Measurements from ENCODE around the gene THSD4.

The THSD4 gene

DNA sequence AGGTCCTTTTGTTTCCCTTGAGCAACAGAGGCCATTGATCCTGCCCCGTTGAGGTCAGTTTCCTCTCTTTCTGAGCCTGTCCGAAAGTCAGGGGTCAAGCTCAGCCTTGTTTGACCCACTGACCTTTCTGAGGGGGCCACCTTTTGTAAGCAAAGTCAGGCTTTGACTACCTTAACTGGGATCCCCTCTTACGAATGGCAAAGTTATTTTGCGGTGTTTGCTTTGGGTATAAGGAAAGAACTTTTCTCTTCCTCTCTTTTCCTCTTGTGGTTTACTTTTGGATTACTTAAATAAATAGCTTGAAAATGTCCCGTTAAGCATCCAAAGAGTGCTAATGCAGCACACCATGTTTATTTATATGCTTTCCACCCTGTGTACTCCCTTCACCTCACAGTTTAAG, 340.6 kb downstream of the THSD4 start:
- DNase-seq (ENCODE audit: low read depth): no peak

GRCh38 chr15:71456362-71456761, 341.1 kb downstream of the THSD4 start:
- DNase-seq (ENCODE audit: low read depth): no peak

DNA sequence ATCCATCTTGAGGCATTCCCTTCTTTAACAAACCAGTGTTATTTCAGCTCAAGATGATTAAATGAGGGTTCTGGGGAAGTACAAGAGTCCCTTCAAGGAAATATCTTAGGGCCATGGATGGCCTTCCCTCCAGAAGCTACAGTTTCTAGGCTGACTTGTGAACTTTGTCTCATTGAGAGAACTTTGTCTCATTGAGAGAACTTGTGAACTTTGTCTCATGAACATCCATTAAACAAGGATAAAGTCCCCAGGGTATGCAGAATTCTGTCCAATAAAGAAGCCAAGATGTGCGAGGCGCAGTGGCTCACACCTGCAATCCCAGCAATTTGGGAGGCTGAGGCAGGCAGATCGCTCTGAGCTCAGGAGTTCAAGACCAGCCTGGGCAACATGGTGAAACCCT, 341.5 kb downstream of the THSD4 start:
- DNase-seq (ENCODE audit: low read depth): no peak

GRCh38 chr15:71458089-71458660, 342.9 kb downstream of the THSD4 start:
- DNase-seq (ENCODE audit: low read depth): no peak

DNA sequence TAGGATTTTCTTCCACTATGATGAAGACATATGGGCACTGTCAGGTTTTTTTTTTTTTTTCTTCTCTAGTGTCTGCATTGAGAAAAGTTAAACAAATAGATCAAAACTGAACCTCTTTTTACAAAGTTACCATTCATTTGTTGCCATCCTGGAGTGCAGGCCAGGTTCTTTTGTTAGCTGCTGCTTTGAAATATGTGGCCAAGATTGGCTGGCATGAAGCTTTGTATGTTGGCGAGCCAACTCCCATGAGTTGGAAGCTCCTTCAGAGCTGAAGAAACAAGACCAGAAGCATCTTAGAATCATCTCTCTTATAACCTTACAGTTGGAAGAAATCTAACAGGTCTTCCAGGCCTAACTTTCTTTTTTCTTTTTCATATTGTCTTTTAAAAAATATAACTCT, 346.5 kb downstream of the THSD4 start:
- no peak for DNase-seq (ENCODE audit: low read depth)

DNA sequence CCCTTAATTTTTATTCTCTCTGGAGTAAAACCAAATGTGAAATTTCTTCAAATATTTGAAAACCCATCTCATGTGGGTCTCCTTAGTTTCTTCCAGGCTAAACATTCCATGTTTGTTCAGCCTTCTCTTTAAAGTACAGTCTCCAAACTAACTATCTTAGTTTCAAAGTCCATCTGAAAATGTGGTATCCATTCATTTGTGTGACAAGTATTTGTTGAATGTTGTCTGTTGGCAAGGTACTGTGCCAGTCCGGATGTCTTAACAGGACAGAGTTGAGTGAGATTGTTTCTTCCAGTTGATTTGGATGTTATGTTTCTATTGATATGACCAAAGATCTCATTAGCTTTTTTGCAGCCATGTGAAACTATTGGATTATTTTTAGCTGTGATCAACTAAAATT, 347.4 kb downstream of the THSD4 start:
- DNase-seq (ENCODE audit: low read depth): no peak

- no peak for DNase-seq (ENCODE audit: low read depth)
Observed at GRCh38 chr15:71463156-71463665, 347.9 kb downstream of the THSD4 start.

GRCh38 chr15:71465131-71465955, 350.1 kb downstream of the THSD4 start:
- no peak for DNase-seq (ENCODE audit: low read depth)

DNA sequence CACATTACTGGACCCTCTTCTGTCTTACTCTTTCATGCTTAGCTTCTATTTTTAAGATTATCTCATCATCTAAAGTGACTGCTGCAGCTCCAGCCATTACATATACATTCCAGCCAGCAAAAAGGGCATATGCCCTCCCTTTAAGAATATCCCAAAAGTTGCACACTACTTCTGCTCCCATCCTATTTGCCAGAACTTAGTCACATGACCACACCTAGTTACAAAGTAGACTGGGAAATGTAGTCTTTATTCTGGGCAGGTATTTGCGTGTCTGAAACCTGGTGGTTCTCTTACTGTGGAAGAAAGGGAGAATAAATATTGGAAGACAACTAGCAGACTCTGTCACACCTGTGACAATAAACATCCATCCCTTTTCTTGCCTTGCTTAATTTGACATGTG, 353.4 kb downstream of the THSD4 start:
- DNase-seq (ENCODE audit: low read depth): no peak

DNA sequence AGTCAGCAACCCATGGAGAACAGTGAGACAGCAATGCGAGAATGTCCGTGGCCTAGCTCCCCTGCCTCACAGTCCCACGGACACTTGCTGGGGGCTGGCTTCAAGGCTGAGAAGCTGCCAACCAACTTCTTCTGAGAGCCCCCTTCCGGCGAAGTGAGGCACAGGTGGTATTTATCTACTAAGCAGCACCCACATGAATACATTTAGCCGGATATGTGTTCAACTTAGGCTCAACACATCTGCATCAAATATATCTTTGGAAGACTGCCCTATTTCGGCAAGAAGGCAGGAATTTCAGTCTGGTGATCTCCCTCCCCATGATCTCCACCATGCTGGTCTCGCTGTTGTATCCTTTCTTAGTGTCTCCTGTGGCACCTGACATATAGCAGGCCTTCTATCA, 354.1 kb downstream of the THSD4 start:
- DNase-seq (ENCODE audit: low read depth): no peak

DNA sequence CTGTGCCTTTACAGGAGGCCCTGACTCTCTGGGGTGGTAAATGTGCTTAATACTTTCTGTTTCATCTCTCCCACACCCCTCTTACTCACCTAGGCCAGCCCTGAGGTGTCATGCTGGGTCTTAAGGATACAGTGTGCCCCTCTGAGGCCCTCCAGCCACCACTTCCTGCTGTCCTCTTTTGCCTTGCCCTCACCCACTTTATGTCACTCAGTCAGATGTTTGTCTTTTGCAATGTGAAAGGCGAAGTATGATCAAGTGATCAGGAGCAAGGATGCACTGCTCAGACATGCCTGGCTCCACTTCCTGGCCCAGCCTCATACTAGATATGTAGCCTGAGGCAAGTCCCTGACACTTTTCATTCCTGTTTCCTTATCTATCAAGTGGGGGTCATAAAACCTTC, 356.1 kb downstream of the THSD4 start:
- DNase-seq (ENCODE audit: low read depth): no peak

DNA sequence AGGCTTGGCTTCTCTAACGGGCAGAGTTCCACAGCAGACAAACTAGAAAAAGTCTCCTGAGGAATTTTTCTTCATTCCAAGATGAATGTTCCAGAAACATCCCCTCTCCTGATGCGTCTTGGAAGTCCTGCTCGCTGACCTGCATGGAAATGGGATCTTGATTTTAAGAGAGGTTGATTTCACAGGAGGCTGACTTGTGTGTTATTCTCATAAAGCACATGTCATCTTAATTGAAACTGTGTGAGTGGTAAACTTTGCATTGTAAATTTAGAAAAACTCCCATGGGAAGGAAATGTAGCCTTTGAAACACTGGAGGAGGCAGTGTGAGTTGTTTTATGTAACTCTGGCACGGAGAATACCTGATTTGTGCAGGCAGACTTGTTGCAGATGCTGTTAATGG, 357.3 kb downstream of the THSD4 start:
- DNase-seq (ENCODE audit: low read depth): no peak

GRCh38 chr15:71473751-71474150, 358.5 kb downstream of the THSD4 start:
- DNase-seq (ENCODE audit: low read depth): no peak

- no peak for DNase-seq (ENCODE audit: low read depth)
Observed at GRCh38 chr15:71476823-71477222, 361.6 kb downstream of the THSD4 start.

DNA sequence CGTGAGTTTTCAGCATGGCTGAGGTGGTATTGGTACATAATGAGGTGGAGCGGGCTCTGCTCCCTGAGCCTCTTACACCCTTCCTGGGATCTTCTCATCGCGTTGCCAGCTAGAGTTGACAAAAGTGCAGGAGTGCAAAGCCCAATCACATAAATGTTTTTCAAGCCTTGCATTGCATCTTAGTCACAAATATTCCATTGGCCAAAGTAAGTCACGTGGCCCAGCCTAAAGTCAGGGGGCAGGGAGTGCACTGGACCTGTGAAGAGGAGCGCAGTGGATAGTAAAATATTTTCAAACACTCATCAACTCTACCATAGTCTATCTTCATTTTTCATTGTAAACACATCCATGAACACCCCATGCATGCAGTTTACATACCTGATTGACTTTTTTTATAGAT, 365.3 kb downstream of the THSD4 start:
- no peak for DNase-seq (ENCODE audit: low read depth)

- no peak for DNase-seq (ENCODE audit: low read depth)
Observed at GRCh38 chr15:71484080-71484479, 368.8 kb downstream of the THSD4 start.

- DNase-seq (ENCODE audit: low read depth): no peak
Observed at GRCh38 chr15:71485094-71485693, 369.9 kb downstream of the THSD4 start.

- DNase-seq (ENCODE audit: low read depth): no peak
Observed at GRCh38 chr15:71489570-71489969, 374.3 kb downstream of the THSD4 start.

DNA sequence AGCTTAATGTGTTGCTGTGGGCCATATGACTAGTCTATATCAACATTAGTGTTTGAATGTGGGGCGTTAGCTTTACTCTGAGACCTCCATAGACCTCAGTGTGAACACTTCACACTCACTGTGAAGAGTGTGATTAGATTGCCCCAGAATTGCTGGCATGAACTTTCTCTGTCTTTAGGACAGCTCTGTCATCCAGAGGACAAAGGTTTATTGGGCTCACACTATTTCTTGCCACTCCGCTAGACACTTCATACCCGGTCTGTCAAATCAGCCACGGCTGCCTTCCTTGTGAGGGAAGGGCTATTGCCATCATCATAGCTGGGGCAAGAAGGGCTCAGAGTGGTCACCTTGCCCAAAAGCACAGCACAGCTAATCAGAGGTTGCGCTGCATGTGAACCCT, 378.3 kb downstream of the THSD4 start:
- DNase-seq (ENCODE audit: low read depth): no peak

- DNase-seq (ENCODE audit: low read depth): no peak
Observed at GRCh38 chr15:71494563-71495397, 379.5 kb downstream of the THSD4 start.

DNA sequence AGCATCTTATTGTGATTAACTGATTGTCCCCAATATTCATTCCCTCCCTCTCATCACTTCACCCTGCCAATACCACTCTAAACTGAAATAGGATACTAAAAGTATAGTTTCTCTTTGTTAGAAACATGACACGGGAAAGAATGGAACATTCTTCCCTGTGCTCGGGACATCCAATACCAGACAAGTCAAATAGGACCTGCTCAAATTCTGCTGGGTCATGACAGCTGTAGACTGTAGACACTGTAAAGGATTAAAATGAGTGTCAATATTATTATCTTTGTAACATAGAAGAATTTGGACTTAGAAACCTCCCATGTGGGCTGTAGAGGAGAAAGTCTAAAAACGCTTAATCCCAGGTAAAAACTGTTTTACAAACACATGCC, 380.1 kb downstream of the THSD4 start:
- DNase-seq (ENCODE audit: low read depth): no peak

DNA sequence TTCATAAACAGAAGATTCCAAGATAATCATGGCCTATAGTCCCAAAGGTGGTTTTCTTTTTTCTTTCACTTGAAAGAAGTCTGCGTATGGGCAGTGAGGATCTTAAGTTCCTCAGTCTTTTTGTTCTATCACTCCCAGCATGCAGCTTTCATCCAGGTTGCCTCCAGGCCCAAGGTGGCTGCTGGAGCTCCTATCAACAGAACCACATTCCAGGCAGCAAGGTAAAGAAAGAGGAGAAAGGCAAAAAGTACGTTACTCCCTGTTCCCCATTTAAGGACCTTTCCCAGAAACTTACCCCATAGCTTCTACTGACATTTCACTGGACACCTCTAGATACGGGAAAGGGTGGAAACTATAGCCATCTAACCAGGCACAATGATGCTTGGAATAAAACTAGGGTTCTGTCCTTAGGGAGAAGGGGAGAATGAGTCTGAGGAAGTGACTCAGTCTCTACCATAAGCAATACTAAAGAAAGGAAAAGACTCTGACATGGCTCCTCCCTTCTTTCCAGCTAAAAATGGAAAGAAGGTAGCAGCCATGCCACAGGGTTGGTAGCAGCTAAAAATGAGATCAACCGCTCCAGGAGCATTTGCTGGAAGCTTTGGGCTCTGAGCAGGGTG, 381.2 kb downstream of the THSD4 start:
- no peak for DNase-seq (ENCODE audit: low read depth)
